CD1c-positive myeloid dendritic cell (primary cell): ENCODE results near the gene SCGB3A1.

Source experiments
- DNase-seq: peaks from one replicate; pipeline ENCODE4 v3.0.0-alpha.2; 2016; ENCODE audit errors: extremely low spot score

Gene SCGB3A1

GRCh38 chr5:180591311-180591887, at the start of gene SCGB3A1:
Gene SCGB3A1, minus strand, starts transcription at chr5:180591499. Its CDS starts 37 bp downstream, at chr5:180591462.
- DNase-seq, result peak; percentile 48

- DNase-seq, result no peak
Measured at GRCh38 chr5:180640611-180640860, 49.2 kb upstream of the SCGB3A1 start.

GRCh38 chr5:180639741-180640610, 48.7 kb upstream of the SCGB3A1 start:
- DNase-seq, result no peak

GRCh38 chr5:180639287-180639686, 48.0 kb upstream of the SCGB3A1 start:
- no peak for DNase-seq

GRCh38 chr5:180637962-180638680, 46.8 kb upstream of the SCGB3A1 start:
- DNase-seq, result no peak

GRCh38 chr5:180636403-180637075, 45.2 kb upstream of the SCGB3A1 start:
- no peak for DNase-seq

- DNase-seq, result no peak
Measured at GRCh38 chr5:180636016-180636402, 44.7 kb upstream of the SCGB3A1 start.

- DNase-seq, result no peak
Measured at GRCh38 chr5:180633283-180634177, 42.2 kb upstream of the SCGB3A1 start.

- DNase-seq, result no peak
Measured at GRCh38 chr5:180632768-180633167, 41.5 kb upstream of the SCGB3A1 start.

GRCh38 chr5:180631549-180632383, 40.5 kb upstream of the SCGB3A1 start:
- no peak for DNase-seq

- no peak for DNase-seq
Measured at GRCh38 chr5:180630426-180630825, 39.1 kb upstream of the SCGB3A1 start.

GRCh38 chr5:180629831-180630382, 38.6 kb upstream of the SCGB3A1 start:
- no peak for DNase-seq

- no peak for DNase-seq
Measured at GRCh38 chr5:180628827-180629750, 37.8 kb upstream of the SCGB3A1 start.

- no peak for DNase-seq
Measured at GRCh38 chr5:180628211-180628610, 36.9 kb upstream of the SCGB3A1 start.

- no peak for DNase-seq
Measured at GRCh38 chr5:180627386-180628120, 36.3 kb upstream of the SCGB3A1 start.

- DNase-seq, result no peak
Measured at GRCh38 chr5:180626661-180627385, 35.5 kb upstream of the SCGB3A1 start.

GRCh38 chr5:180625791-180626660, 34.7 kb upstream of the SCGB3A1 start:
- no peak for DNase-seq
